Breast epithelium (tissue), 4 donors: ENCODE results near the gene RIOX2. TPM values are rescaled to one million over a fixed set of nuclear protein-coding genes. Genes with fewer than 3 reads are reported as not detected.

Source experiments
- DNase-seq, 2 donors: peaks; one replicate each; pipeline ENCODE4 v3.0.0-alpha.2; 2019; ENCODE audit warnings: low spot score in 2 of 2
- H3K27ac ChIP-seq, 2 donors: fragments of 200-600 bp; sonication (generic) in 1 of 2; one replicate each; pipeline ENCODE4 v1.5.1; 2016 to 2019; ENCODE audit warnings: mild to moderate bottlenecking in 1 of 2
- H3K27me3 ChIP-seq, 2 donors: fragments of 200-600 bp; sonication (generic) in 1 of 2; one replicate each; pipeline versions ENCODE4 v1.5.1 to v1.6.0; 2017 to 2019; ENCODE audit warnings: control low read depth in 1 of 2, mild to moderate bottlenecking in 1 of 2
- H3K36me3 ChIP-seq: fragments of 200-600 bp; one replicate; pipeline ENCODE4 v1.5.1; 2019
- H3K4me1 ChIP-seq, 2 donors: fragments of 200-600 bp; sonication (generic); one replicate each; pipeline ENCODE4 v1.5.1; 2016 to 2019; ENCODE audit warnings: control low read depth in 1 of 2
- H3K4me3 ChIP-seq, 3 donors: fragments of 200-600 bp; sonication (generic); 1 replicate in 2 of 3; 2 replicates in 1 of 3; pipeline ENCODE4 v1.5.1; 2016 to 2019; ENCODE audit warnings: mild to moderate bottlenecking in 3 of 3, moderate library complexity in 2 of 3
- H3K9me3 ChIP-seq, 2 donors: fragments of 200-600 bp; sonication (generic) in 1 of 2; one replicate each; pipeline ENCODE4 v1.5.1; 2016 to 2019; ENCODE audit warnings: control low read depth in 1 of 2
- CTCF ChIP-seq, 3 donors: fragments of 450-650 bp; IDR thresholded peaks; one replicate each; pipeline ENCODE4 v1.5.1; 2016 to 2017; ENCODE audit warnings: antibody characterized with exemption in 3 of 3, mild to moderate bottlenecking in 3 of 3, moderate library complexity in 3 of 3
- POLR2A ChIP-seq: fragments of 450-650 bp; IDR thresholded peaks from one replicate; pipeline ENCODE4 v1.6.1; 2016; ENCODE audit warnings: antibody characterized with exemption, mild to moderate bottlenecking, moderate library complexity
- POLR2AphosphoS5 ChIP-seq, 3 donors: sonication (generic); formaldehyde crosslinking; IDR thresholded peaks; one replicate each; pipeline ENCODE4 v1.6.1; 2017; ENCODE audit warnings: antibody characterized with exemption in 3 of 3
- intact Hi-C: fragments of 100-400 bp; cut with DNase I; formaldehyde crosslinking; loops from one replicate; pipeline ENCODE4 v1.15.1; 2023; ENCODE audit warnings: low total_unique reads
- total RNA-seq, 3 donors: library from RNA; depleted of rRNA; stranded (reverse); fragments of >200 nt; gene quantifications; one replicate each; pipeline ENCODE4 v1.1.0, GENCODE V29; 2016

RIOX2 gene
- total RNA-seq, 3 donors from 2014 or later, result 22.9 to 32.4 (median 28.5) TPM

- no peaks in the 10 kb centered on the region for H3K27me3 ChIP-seq
- H3K9me3 ChIP-seq, result no peaks in the 10 kb centered on the region
- TF ChIP-seq CTCF (IDR thresholded peaks at IDR 0.05), result no peak
- no peak for TF ChIP-seq POLR2AphosphoS5 (IDR thresholded peaks at IDR 0.05)
- no peak for TF ChIP-seq POLR2A
- no peaks in the 10 kb centered on the region for H3K4me1 ChIP-seq
- no peak overlapping the region for H3K27ac ChIP-seq
- intact Hi-C loops, result no loop called here
- no peak overlapping the region for H3K4me3 ChIP-seq
- no peaks in the 10 kb centered on the region for H3K36me3 ChIP-seq
- DNase-seq, result no peak
These were observed 37.1 kb downstream of the RIOX2 start for GRCh38 chr3:97934980-97935695.

GRCh38 chr3:97932387-97932801 lies 39.8 kb downstream of the RIOX2 start:
- Histone ChIP-seq H3K4me3 (no peak overlapping the region), H3K36me3 (no peaks in the 10 kb centered on the region), H3K27me3 (no peaks in the 10 kb centered on the region), H3K4me1 (no peaks in the 10 kb centered on the region), H3K9me3 (no peaks in the 10 kb centered on the region), H3K27ac (no peak overlapping the region)
- intact Hi-C loops, result no loop called here
- DNase-seq, result no peak
- no peak for TF ChIP-seq CTCF (IDR thresholded peaks at IDR 0.05)
- TF ChIP-seq POLR2AphosphoS5 (IDR thresholded peaks at IDR 0.05), result no peak
- no peak for TF ChIP-seq POLR2A

- DNase-seq, result no peak
- Histone ChIP-seq H3K27ac (no peak overlapping the region), H3K9me3 (no peaks in the 10 kb centered on the region), H3K27me3 (no peaks in the 10 kb centered on the region), H3K36me3 (no peaks in the 10 kb centered on the region), H3K4me3 (no peak overlapping the region), H3K4me1 (no peaks in the 10 kb centered on the region)
- TF ChIP-seq POLR2A (no peak), CTCF (IDR thresholded peaks at IDR 0.05) (no peak)
- intact Hi-C loops, result no loop called here
These were observed 41.0 kb downstream of the RIOX2 start for GRCh38 chr3:97931218-97931617.

- intact Hi-C loops, result no loop called here
- H3K9me3 ChIP-seq, result no peaks in the 10 kb centered on the region
- TF ChIP-seq POLR2AphosphoS5 (IDR thresholded peaks at IDR 0.05) (no peak), POLR2A (no peak), CTCF (IDR thresholded peaks at IDR 0.05) (no peak)
- H3K27me3 ChIP-seq, result no peaks in the 10 kb centered on the region
- H3K27ac ChIP-seq, result no peak overlapping the region
- H3K36me3 ChIP-seq, result no peaks in the 10 kb centered on the region
- H3K4me1 ChIP-seq, result no peaks in the 10 kb centered on the region
- DNase-seq, result no peak
- no peak overlapping the region for H3K4me3 ChIP-seq
These were observed 42.2 kb downstream of the RIOX2 start for GRCh38 chr3:97930018-97930417.

- intact Hi-C loops, result no loop called here
- no peaks in the 10 kb centered on the region for H3K4me1 ChIP-seq
- TF ChIP-seq POLR2A (no peak), CTCF (IDR thresholded peaks at IDR 0.05) (no peak), POLR2AphosphoS5 (IDR thresholded peaks at IDR 0.05) (no peak)
These were observed 43.2 kb downstream of the RIOX2 start for GRCh38 chr3:97928986-97929385.

More at GRCh38 chr3:97928986-97929385, 43.2 kb downstream of the RIOX2 start:
- no peak overlapping the region for H3K4me3 ChIP-seq
- DNase-seq, result no peak
- H3K27me3 ChIP-seq, result no peaks in the 10 kb centered on the region
- H3K36me3 ChIP-seq, result no peaks in the 10 kb centered on the region
- H3K27ac ChIP-seq, result no peak overlapping the region
- H3K9me3 ChIP-seq, result no peaks in the 10 kb centered on the region
